Psoas muscle (tissue), 8 donors: Measurements from ENCODE around the gene MRPL11. TPM values are rescaled to one million over a fixed set of nuclear protein-coding genes. Genes with fewer than 3 reads are reported as not detected.

Experiments used
- ATAC-seq, 4 donors: fragments of 200-7000 bp; cut with Tn5 transposase; one replicate each; pipeline ENCODE4 v1.9.1; 2020; ENCODE audit warnings: moderate library complexity in 3 of 4, mild to moderate bottlenecking in 2 of 4
- DNase-seq, 2 donors: peaks; one replicate each; pipeline ENCODE4 v3.0.0-alpha.2; 2020
- H3K27ac ChIP-seq: fragments of 200-600 bp; one replicate; pipeline ENCODE4 v1.8.0; 2022
- H3K27me3 ChIP-seq, 3 donors: fragments of 200-600 bp in 1 of 3; one replicate each; pipeline versions ENCODE4 v1.6.1 to v1.8.0; 2013 to 2022; ENCODE audit warnings: low read length in 2 of 3, mild to moderate bottlenecking in 2 of 3, moderate library complexity in 1 of 3; ENCODE audit not compliant: insufficient read depth in 3 of 3
- H3K36me3 ChIP-seq, 2 donors: fragments of 200-600 bp in 1 of 2; one replicate each; pipeline versions ENCODE4 v1.6.1 to v1.8.0; 2013 to 2022; ENCODE audit warnings: low read depth in 1 of 2, mild to moderate bottlenecking in 1 of 2, moderate library complexity in 1 of 2; ENCODE audit not compliant: insufficient read depth in 1 of 2
- H3K4me1 ChIP-seq: fragments of 200-600 bp; one replicate; pipeline ENCODE4 v1.8.0; 2022
- H3K4me3 ChIP-seq: fragments of 200-600 bp; one replicate; pipeline ENCODE4 v1.8.0; 2022; ENCODE audit warnings: mild to moderate bottlenecking
- H3K9me3 ChIP-seq: fragments of 200-600 bp; one replicate; pipeline ENCODE4 v1.8.0; 2022
- WGBS, 3 donors: extraction: QIAGEN DNeasy Blood & Tissue Kit; methylation state at CpG; one replicate each; pipeline versions ENCODE4 v1.1.6 to v1.1.7; 2013; 5-methylcytosine and 5-hydroxymethylcytosine counted together
- intact Hi-C, 2 donors: fragments of 100-400 bp; cut with DNase I; formaldehyde crosslinking; loops; one replicate each; pipeline versions ENCODE4 v1.11.0 to v1.14.2; 2022
- polyA plus RNA-seq, 3 donors: library from polyadenylated mRNA; stranded (reverse); fragments of 200-250 nt; gene quantifications; one replicate each; pipeline ENCODE4 v1.2.3, GENCODE V29; 2013
- total RNA-seq, 4 donors: library from RNA; stranded (reverse); fragmentation: NEBNext Ultra II Directional in 2 of 4; extraction: Animal tissue kit (Norgen Biotek cat#: 25700) in 2 of 4; gene quantifications; one replicate each; pipeline versions ENCODE4 v1.2.1 to v1.2.4, GENCODE V29; 2021 to 2023
- TF ChIP-seq, protein P1 (sequence below): fragments of 200-600 bp; IDR thresholded peaks from one replicate; pipeline ENCODE4 v1.8.0; 2022; ENCODE audit warnings: antibody characterized with exemption
- donor health status: healthy with polysubstance abuse.
- donor health status: DM: no; HTN: no; CAD: no; lungs with moderate emphysema.
- donor health status: Bipolar disorder and iron deficiency.
- donor health status: healthy.
- donor health status: DM: yes; HTN: yes; CAD: no.
- donor health status: DM: no; HTN: no; CAD: no.
- donor health status: DM: no; HTN: no; CAD: no.
- donor health status: DM: yes; HTN: yes; CAD: no.

Gene MRPL11
- total and polyA plus RNA-seq, 7 donors = 37.0 to 60.9 (median 57.4) TPM

DNA sequence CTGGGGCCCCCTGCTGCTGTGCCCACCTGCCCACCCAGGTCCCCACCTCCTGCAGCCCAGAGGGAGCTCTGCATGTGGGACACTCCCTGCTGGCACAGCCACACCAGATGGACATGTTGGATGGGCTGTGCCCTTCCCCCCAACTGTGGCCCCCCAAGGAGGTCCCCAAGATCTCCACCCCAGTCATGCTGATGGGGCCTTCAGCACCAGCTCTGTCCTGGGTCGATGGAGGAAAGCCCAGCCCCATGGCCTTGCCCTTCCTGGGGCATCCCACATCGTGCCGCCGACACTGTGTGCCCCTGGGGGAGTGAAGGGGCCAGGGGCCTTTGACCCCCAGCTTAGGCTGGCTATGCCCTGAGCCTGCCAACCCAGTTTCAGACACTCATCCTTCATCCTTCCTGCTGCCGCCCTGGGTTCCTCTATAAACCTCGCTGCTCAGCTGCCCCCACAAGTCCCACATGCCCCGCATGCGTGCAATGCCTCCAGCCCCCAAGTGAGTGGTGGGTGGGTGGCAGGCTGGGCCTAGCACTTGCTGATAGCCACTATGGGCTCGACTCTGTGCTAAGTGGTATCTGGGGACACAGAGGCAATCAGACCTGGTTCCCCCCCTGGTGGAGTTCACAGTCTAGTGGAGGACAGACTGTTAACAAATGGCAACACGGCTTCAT is 37.7 kb upstream of the MRPL11 start:
- intact Hi-C loops = loop anchor here in 1 of 2 donors (5.0 kb wide), 1 partner anchor 69 kb away; no protein-coding TSS in a partner anchor
- Histone ChIP-seq H3K36me3 (peaks cover 2 to 48% of the 10 kb centered on the region in 2 donors), H3K4me1 (peaks cover 15% of the 10 kb centered on the region), H3K27me3 (peaks cover 0 to under 1% (median 0%) of the 10 kb centered on the region in 3 donors), H3K9me3 (no peaks in the 10 kb centered on the region), H3K27ac (no peak overlapping the region), H3K4me3 (no peak overlapping the region)
- DNase-seq = no peak
- TF ChIP-seq, protein P1, sequence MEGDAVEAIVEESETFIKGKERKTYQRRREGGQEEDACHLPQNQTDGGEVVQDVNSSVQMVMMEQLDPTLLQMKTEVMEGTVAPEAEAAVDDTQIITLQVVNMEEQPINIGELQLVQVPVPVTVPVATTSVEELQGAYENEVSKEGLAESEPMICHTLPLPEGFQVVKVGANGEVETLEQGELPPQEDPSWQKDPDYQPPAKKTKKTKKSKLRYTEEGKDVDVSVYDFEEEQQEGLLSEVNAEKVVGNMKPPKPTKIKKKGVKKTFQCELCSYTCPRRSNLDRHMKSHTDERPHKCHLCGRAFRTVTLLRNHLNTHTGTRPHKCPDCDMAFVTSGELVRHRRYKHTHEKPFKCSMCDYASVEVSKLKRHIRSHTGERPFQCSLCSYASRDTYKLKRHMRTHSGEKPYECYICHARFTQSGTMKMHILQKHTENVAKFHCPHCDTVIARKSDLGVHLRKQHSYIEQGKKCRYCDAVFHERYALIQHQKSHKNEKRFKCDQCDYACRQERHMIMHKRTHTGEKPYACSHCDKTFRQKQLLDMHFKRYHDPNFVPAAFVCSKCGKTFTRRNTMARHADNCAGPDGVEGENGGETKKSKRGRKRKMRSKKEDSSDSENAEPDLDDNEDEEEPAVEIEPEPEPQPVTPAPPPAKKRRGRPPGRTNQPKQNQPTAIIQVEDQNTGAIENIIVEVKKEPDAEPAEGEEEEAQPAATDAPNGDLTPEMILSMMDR = no peak
- WGBS, 3 donors = 74 to 82% (median 79%) methylated on average over 10 of the region's 10 CpGs
- ATAC-seq = no peak

DNA sequence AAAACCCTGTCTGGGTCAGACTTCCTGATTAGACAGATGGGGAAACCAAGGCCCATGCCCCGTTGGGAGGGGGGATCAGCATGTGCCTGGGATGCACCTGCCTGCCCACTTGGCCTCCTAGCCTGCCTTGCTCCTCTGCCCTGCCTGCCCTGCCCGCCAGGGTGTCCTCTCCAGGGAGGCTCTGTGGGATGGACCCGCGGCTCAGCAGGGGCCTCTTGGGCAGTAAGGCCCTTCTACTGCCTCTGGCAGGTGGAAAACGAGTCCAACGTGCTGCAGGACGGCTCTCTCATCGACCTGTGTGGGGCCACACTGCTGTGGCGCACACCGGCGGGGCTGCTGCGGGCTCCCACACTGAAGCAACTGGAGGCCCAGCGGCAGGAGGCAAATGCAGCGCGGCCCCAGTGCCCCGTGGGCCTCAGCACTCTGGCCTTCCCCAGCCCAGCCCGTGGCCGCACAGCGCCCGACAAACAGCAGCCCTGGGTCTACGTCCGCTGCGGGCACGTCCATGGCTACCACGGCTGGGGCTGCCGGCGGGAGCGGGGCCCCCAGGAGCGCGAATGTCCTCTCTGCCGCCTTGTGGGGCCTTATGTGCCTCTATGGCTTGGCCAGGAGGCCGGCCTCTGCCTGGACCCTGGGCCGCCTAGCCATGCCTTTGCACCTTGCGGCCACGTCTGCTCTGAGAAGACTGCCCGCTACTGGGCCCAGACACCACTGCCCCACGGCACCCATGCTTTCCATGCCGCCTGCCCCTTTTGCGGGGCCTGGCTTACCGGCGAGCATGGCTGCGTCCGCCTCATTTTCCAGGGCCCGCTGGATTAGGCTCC is 36.9 kb upstream of the MRPL11 start:
- H3K27ac ChIP-seq = no peak overlapping the region
- no peak overlapping the region for H3K4me3 ChIP-seq
- 89 to 93% (median 91%) methylated on average over 36 to 44 of the region's 44 CpGs for WGBS, 3 donors
- ATAC-seq = no peak
- DNase-seq = no peak
- TF ChIP-seq, protein P1 = no peak
- peaks cover 9% of the 10 kb centered on the region for H3K4me1 ChIP-seq
- peaks cover 0 to 3% (median 0%) of the 10 kb centered on the region in 3 donors for H3K27me3 ChIP-seq
- no peaks in the 10 kb centered on the region for H3K9me3 ChIP-seq
- intact Hi-C loops = loop anchor here in 1 of 2 donors (5.0 kb wide), 1 partner anchor 68 kb away; no protein-coding TSS in a partner anchor
- H3K36me3 ChIP-seq = peaks cover 2 to 55% of the 10 kb centered on the region in 2 donors

DNA sequence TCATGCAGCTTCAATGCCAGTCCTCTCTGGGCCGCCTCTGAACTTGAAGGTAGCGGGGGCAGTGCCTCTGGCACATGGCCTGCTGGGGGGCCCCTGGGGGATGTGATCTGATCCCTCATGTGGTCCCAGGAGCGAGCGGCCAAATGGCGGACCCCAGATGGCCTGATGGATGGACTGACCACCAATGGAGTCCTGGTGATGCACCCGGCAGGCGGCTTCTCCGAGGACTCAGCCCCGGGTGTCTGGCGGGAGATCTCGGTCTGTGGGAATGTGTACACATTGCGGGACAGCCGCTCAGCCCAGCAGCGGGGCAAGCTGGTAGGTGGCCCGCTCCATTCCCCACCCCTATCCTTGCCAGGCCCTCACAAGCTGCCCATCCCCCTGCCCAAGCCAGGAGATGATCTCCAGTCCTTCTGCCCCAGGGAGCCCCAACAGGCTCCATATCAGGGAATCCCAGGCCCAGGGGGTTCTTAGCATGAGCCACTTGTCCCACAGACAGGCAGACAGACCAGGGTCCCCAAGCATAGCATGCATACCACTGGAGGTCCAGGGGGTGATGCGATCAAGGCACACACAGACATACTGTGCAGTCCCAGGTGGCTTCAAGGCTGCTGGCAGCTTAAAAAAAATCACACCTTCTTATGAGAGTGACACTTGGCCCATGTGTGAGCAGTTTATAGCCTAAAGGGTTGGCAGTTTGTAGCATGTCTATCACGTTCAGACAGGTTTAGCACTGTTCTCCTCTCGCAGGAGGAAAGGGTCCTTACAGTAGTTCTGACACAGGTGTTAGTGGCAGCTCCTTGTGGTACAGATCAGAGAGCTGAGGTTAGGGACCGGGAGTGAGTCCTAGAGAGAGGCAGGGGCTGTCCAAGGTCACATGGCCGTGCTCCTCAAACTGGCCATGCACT is 35.2 kb upstream of the MRPL11 start:
- Histone ChIP-seq H3K4me1 (peaks cover 5% of the 10 kb centered on the region), H3K4me3 (no peak overlapping the region), H3K36me3 (peaks cover 2 to 71% of the 10 kb centered on the region in 2 donors), H3K27ac (no peak overlapping the region), H3K9me3 (no peaks in the 10 kb centered on the region), H3K27me3 (peaks cover 0 to 3% (median 0%) of the 10 kb centered on the region in 3 donors)
- ATAC-seq (no peak), DNase-seq (no peak)
- intact Hi-C loops = no loop called here
- WGBS, 3 donors = 86 to 89% (median 87%) methylated on average over 19 to 20 of the region's 20 CpGs
- TF ChIP-seq, protein P1 = no peak

DNA sequence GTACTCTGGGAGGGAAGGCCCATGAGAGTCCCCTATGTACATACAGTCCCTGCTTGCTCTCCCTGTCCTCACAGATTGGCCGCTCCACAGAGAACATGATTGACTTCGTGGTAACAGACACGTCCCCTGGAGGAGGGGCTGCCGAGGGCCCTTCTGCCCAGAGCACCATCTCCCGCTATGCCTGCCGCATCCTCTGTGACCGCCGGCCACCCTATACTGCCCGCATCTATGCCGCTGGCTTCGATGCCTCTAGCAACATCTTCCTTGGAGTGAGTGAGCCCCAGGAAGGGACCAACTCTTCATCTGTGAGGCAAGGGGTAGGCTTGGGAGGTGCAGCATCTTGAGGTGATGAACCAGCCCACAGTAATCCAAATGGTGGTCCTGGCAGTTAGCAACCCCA is 34.5 kb upstream of the MRPL11 start:
- ATAC-seq = no peak
- Histone ChIP-seq H3K9me3 (no peaks in the 10 kb centered on the region), H3K36me3 (peaks cover 2 to 71% of the 10 kb centered on the region in 2 donors), H3K27me3 (peaks cover 0 to 3% (median 0%) of the 10 kb centered on the region in 3 donors), H3K4me3 (no peak overlapping the region), H3K4me1 (peaks cover 5% of the 10 kb centered on the region), H3K27ac (no peak overlapping the region)
- intact Hi-C loops = no loop called here
- WGBS, 3 donors = 92 to 95% (median 94%) methylated on average over 11 of the region's 11 CpGs
- TF ChIP-seq, protein P1 = no peak
- DNase-seq = no peak
